ENCODE results near the gene FNIP2. TPM values are rescaled to one million over a fixed set of nuclear protein-coding genes. Genes with fewer than 3 reads are reported as not detected.
"Not testable (repeated sequence)": the region's sequence is repeated elsewhere in the genome, so short reads cannot be mapped to it uniquely, and the experiment has no call there.

Gene FNIP2
- total RNA-seq, 1 donor from 2014 or later: 57.2 TPM

- no peak for DNase-seq (ENCODE audit: low spot score)
These were observed 96.8 kb downstream of the FNIP2 start for GRCh38 chr4:158865520-158866177.

DNA sequence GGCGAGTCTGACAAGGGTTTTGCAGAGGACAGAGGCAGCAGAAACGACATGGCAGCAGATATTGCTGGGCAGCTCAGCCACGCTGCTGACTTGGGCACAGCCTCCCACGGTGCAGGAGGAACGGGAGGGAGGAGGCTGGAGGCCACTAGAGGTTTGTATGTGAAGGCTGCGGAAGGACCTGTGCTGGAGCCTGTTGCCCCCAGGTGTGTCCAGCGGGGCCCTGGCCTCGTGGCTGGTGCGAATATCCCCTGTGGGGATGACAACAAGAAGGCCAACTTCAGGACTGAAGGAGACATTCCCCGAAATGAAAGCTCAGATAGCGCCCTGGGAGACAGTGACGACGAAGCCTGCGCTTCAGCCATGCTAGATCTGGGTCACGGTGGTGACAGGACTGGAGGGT, 100.2 kb downstream of the FNIP2 start:
- no peak for DNase-seq (ENCODE audit: low spot score)

DNA sequence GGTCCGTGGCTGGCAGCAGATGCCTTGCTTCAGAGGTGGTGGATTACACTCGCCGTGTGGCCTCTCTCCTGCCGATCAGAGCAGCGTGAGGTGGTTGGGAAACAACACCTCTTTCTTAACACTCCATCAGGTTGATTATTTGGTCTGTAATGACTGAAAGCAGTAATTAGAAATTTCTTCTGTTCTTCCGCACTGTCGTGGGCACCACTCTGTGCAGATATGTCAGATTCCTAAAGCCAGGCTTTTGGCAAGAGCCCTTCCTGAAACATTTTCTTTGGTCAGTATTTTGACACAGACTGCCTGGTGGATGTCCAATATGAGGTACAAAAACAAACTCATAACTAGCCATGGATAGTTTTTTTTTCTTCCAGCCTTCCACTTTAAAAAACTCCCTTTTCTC, 100.9 kb downstream of the FNIP2 start:
- no peak for DNase-seq (ENCODE audit: low spot score)

- DNase-seq (ENCODE audit: low spot score): no peak
These were observed 101.4 kb downstream of the FNIP2 start for GRCh38 chr4:158870282-158870625.

- no peak for DNase-seq (ENCODE audit: low spot score)
These were observed 102.0 kb downstream of the FNIP2 start for GRCh38 chr4:158870626-158871334.

GRCh38 chr4:158871335-158871724, 102.5 kb downstream of the FNIP2 start:
- DNase-seq (ENCODE audit: low spot score): no peak

- no peak for DNase-seq (ENCODE audit: low spot score)
These were observed 105.1 kb downstream of the FNIP2 start for GRCh38 chr4:158873795-158874401.

DNA sequence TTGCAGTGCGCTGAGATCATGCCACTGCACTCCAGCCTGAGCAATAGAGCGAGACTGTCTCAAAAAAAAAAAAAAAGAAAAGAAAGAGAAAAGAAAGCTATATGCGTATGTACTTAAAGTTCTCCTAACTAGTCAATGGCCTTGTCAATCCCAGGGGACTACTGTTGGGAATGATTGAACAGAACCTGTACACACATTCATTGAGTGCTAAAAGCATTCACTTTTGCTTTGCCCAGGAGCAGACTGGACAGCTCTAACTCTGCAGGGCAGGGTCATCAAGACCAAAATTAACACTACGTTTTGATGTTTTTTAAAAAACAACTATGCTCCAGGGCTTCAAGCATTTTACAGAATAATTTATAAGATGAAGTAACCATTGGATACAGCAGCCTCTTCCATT, 106.2 kb downstream of the FNIP2 start:
- DNase-seq (ENCODE audit: low spot score): no peak

- no peak for DNase-seq (ENCODE audit: low spot score)
These were observed 106.6 kb downstream of the FNIP2 start for GRCh38 chr4:158875455-158875854.

GRCh38 chr4:158877069-158877468, 108.2 kb downstream of the FNIP2 start:
- DNase-seq (ENCODE audit: low spot score): no peak

DNA sequence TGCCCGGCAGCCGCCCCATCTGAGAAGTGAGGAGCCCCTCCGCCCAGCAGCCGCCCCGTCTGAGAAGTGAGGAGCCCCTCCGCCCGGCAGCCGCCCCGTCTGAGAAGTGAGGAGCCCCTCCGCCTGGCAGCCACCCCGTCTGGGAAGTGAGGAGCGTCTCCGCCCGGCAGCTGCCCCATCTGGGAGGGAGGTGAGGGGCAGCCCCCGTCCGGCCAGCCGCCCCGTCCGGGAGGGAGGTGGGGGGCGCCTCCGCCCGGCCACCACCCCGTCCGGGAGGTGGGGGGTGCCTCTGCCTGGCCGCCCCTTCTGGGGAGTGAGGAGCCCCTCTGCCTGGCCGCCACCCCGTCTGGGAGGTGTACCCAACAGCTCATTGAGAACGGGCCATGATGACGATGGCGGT, 113.3 kb downstream of the FNIP2 start:
- not testable (repeated sequence) for DNase-seq (ENCODE audit: low spot score)

DNA sequence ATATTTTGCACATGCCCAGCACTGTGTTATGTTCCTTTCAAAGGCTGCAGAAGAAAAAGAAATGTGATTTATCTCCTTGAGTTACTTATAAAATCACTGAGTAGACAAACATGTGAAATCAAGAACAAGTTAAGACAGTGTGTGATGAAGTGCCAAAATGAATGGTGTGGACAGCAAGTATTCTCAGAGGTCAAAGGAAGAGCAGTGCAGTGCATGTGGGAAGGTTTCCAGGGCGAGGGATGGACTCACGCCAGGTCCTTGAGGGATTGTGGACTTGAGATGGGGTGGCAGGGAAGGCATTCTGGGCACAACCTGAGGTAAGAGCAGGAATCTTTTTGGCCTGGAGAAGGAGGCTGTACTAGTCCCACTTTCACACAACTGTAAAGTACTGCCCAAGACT, 115.5 kb downstream of the FNIP2 start:
- no peak for DNase-seq (ENCODE audit: low spot score)

- DNase-seq (ENCODE audit: low spot score): no peak
These were observed 116.7 kb downstream of the FNIP2 start for GRCh38 chr4:158885564-158885963.

DNA sequence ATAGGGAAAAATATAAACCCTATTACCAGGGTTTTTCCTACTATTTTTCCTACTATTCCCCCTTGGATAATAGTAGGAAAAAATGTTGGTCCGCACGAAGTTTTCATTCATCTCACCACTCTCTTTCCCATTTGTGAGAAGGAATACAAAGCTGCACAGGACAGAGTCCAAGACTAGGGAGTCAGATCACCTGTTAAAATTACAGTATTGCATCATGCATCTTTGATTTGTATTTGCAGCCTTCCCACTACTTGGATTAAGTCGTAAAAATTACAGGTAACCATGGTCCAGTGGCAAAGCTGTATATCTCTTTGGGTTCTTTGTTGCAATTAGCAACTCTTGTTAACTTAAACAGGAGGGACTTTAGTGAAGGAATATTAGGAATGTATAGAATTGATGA, 121.5 kb downstream of the FNIP2 start:
- no peak for DNase-seq (ENCODE audit: low spot score)

- DNase-seq (ENCODE audit: low spot score): no peak
These were observed 122.4 kb downstream of the FNIP2 start for GRCh38 chr4:158891256-158891655.

- no peak for DNase-seq (ENCODE audit: low spot score)
These were observed 126.0 kb downstream of the FNIP2 start for GRCh38 chr4:158894826-158895225.

DNA sequence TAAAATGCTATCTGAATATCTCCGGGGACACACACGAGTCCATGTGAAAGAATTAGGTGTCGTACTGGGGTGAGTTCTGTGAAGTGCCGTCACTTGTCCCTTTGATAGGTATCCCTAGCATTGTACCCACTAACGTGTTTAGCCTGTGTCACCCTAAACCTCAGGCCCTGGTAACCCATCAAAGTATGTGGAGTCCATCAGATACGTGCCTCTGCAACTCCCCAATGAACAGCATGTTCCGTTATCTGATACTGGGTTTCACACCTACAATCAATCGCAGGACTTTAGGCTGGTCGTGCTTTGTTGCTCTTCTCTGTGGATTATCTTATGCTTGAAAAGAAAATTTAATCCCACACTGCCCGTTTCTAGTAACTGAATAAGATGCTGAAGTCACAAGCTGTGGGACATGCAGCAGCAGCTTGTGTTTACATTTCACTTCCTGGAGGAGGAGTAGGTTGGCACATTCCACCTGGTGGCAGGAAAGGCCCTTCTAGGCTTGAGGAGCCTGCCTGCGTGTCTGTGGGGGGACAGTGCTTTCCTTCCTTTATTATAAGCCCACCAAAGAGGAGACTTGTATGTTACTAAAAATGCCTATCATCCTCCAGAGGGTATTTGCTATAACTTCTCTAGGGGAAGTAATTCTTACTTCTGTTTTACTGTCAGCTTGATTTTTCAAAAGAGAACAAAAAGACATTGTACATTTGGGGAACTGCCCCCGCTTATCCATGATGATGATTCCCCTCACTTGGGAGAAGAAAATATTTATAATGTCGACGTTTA, 127.2 kb downstream of the FNIP2 start:
- DNase-seq (ENCODE audit: low spot score): no peak

- DNase-seq (ENCODE audit: low spot score): not testable (repeated sequence)
These were observed 127.9 kb downstream of the FNIP2 start for GRCh38 chr4:158896577-158897238.

GRCh38 chr4:158900408-158900807, 131.6 kb downstream of the FNIP2 start:
- not testable (repeated sequence) for DNase-seq (ENCODE audit: low spot score)

GRCh38 chr4:158902280-158903078, 133.7 kb downstream of the FNIP2 start:
- not testable (repeated sequence) for DNase-seq (ENCODE audit: low spot score)

- DNase-seq (ENCODE audit: low spot score): no peak
These were observed 134.2 kb downstream of the FNIP2 start for GRCh38 chr4:158903079-158903456.

All from mesenteric fat pad (tissue), 1 donor.